ENCODE measurements around the gene ADAD2. TPM values are rescaled to one million over a fixed set of nuclear protein-coding genes. Genes with fewer than 3 reads are reported as not detected.

The ADAD2 gene
- not detected in 2 replicates for total RNA-seq

GRCh38 chr16:84190731-84191388 lies at the start of gene ADAD2:
TSS of gene ADAD2 (plus strand) at chr16:84191157. CDS start at chr16:84191231, 74 bp downstream.

GRCh38 chr16:84144859-84145639 lies 45.9 kb upstream of the ADAD2 start, which contains the start of the genes DNAAF1 and HSDL1:
TSS of gene DNAAF1 (plus strand) at chr16:84145308. CDS start at chr16:84145441, 133 bp downstream.
TSS of gene HSDL1 (minus strand) at chr16:84145177. CDS start at chr16:84131321, 13,856 bp downstream.

GRCh38 chr16:84186685-84187437 lies 4.1 kb upstream of the ADAD2 start, which contains the start of gene TAF1C:
TSS of gene TAF1C (minus strand) at chr16:84187057. CDS start at chr16:84184988, 2,069 bp downstream.

GRCh38 chr16:84239909-84240308 lies 49.0 kb downstream of the ADAD2 start, which contains the start of gene KCNG4:
TSS of gene KCNG4 (minus strand) at chr16:84240012. CDS start at chr16:84237485, 2,527 bp downstream.

Other genes with a start within 250 kb of the ADAD2 start
- 3.5 and 3.9 TPM in 2 replicates for gene OSGIN1, start 237.9 kb upstream of the ADAD2 start, total RNA-seq
- gene NECAB2, start 222.9 kb upstream of the ADAD2 start, total RNA-seq = 0.42 TPM in 1 of 2 replicates, not detected in the other
- not detected in 2 replicates for gene SLC38A8, start 148.4 kb upstream of the ADAD2 start, total RNA-seq
- 46.6 and 56.8 TPM in 2 replicates for gene MBTPS1, start 74.2 kb upstream of the ADAD2 start, total RNA-seq
- gene HSDL1, start 46.0 kb upstream of the ADAD2 start, total RNA-seq = 7.3 and 11.7 TPM in 2 replicates
- not detected in 2 replicates for gene DNAAF1, start 45.8 kb upstream of the ADAD2 start, total RNA-seq
- gene TAF1C, start 4.1 kb upstream of the ADAD2 start, total RNA-seq = 21.2 and 21.4 TPM in 2 replicates
- gene KCNG4, start 48.9 kb downstream of the ADAD2 start, total RNA-seq = not detected in 2 replicates
- 0.09 and 0.14 TPM in 2 replicates for gene WFDC1, start 103.7 kb downstream of the ADAD2 start, total RNA-seq
- gene ATP2C2, start 177.4 kb downstream of the ADAD2 start, total RNA-seq = 12.9 and 20.0 TPM in 2 replicates